KMS-11 (cell line): ENCODE data around the gene COPS3.

Experiments used
- H2AFZ ChIP-seq: fragments of 200-600 bp; sonication (generic); 2 replicates; pipeline ENCODE4 v1.6.1; 2016; ENCODE audit warnings: antibody characterized with exemption, mixed run types, low read depth
- H3K27ac ChIP-seq: fragments of 200-600 bp; sonication (generic); 2 replicates; pipeline ENCODE4 v1.6.1; 2016; ENCODE audit warnings: mild to moderate bottlenecking, mixed run types
- H3K27me3 ChIP-seq: fragments of 200-600 bp; sonication (generic); 2 replicates; pipeline ENCODE4 v1.6.1; 2017; ENCODE audit warnings: mild to moderate bottlenecking, low read depth, mixed run types, moderate library complexity; ENCODE audit not compliant: insufficient read depth
- H3K36me3 ChIP-seq: fragments of 200-600 bp; sonication (generic); 2 replicates; pipeline ENCODE4 v1.6.1; 2017; ENCODE audit warnings: mild to moderate bottlenecking, mixed run types; ENCODE audit not compliant: insufficient read depth
- H3K4me1 ChIP-seq: fragments of 200-600 bp; sonication (generic); 2 replicates; pipeline ENCODE4 v1.6.1; 2016; ENCODE audit warnings: mild to moderate bottlenecking, low read depth, mixed run types; ENCODE audit not compliant: poor library complexity, severe bottlenecking
- H3K4me2 ChIP-seq: fragments of 200-600 bp; sonication (generic); 2 replicates; pipeline ENCODE4 v1.7.0; 2016; ENCODE audit warnings: mild to moderate bottlenecking, mixed run types
- H3K4me3 ChIP-seq: fragments of 200-600 bp; sonication (generic); IDR thresholded peaks from 2 replicates; pipeline ENCODE4 v1.6.1; 2017; ENCODE audit warnings: low read depth, low read length, mixed read lengths; ENCODE audit not compliant: insufficient read depth
- H3K79me2 ChIP-seq: fragments of 200-600 bp; sonication (generic); 2 replicates; pipeline ENCODE4 v1.6.1; 2016; ENCODE audit warnings: low read depth, mixed run types; ENCODE audit not compliant: insufficient read depth
- H3K9ac ChIP-seq: fragments of 200-600 bp; sonication (generic); 2 replicates; pipeline ENCODE4 v1.6.1; 2016; ENCODE audit warnings: mild to moderate bottlenecking, mixed run types
- H4K20me1 ChIP-seq: fragments of 200-600 bp; sonication (generic); 2 replicates; pipeline ENCODE4 v1.6.1; 2016; ENCODE audit warnings: mild to moderate bottlenecking, mixed run types; ENCODE audit not compliant: insufficient read depth
- TF ChIP-seq, protein P1 (sequence below): fragments of 200-600 bp; sonication (generic); conservative IDR thresholded peaks from 2 replicates; pipeline ENCODE4 v1.6.1; 2017; ENCODE audit warnings: low read depth, mild to moderate bottlenecking, antibody characterized with exemption, low read length, moderate library complexity, mixed read lengths

Gene COPS3

GRCh38 chr17:17320911-17321220, 39.8 kb upstream of the COPS3 start:
- no peak overlapping the region for H3K4me2 ChIP-seq
- H3K4me1 ChIP-seq: no peaks in the 10 kb centered on the region
- no peaks in the 10 kb centered on the region for H3K27me3 ChIP-seq
- H2AFZ ChIP-seq: no peak overlapping the region
- no peaks in the 10 kb centered on the region for H3K36me3 ChIP-seq
- H3K4me3 ChIP-seq: no peak overlapping the region
- TF ChIP-seq, protein P1, sequence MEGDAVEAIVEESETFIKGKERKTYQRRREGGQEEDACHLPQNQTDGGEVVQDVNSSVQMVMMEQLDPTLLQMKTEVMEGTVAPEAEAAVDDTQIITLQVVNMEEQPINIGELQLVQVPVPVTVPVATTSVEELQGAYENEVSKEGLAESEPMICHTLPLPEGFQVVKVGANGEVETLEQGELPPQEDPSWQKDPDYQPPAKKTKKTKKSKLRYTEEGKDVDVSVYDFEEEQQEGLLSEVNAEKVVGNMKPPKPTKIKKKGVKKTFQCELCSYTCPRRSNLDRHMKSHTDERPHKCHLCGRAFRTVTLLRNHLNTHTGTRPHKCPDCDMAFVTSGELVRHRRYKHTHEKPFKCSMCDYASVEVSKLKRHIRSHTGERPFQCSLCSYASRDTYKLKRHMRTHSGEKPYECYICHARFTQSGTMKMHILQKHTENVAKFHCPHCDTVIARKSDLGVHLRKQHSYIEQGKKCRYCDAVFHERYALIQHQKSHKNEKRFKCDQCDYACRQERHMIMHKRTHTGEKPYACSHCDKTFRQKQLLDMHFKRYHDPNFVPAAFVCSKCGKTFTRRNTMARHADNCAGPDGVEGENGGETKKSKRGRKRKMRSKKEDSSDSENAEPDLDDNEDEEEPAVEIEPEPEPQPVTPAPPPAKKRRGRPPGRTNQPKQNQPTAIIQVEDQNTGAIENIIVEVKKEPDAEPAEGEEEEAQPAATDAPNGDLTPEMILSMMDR: no peak
- H3K27ac ChIP-seq: no peak overlapping the region
- no peaks in the 10 kb centered on the region for H3K79me2 ChIP-seq
- H4K20me1 ChIP-seq: no peaks in the 10 kb centered on the region
- H3K9ac ChIP-seq: no peak overlapping the region

DNA sequence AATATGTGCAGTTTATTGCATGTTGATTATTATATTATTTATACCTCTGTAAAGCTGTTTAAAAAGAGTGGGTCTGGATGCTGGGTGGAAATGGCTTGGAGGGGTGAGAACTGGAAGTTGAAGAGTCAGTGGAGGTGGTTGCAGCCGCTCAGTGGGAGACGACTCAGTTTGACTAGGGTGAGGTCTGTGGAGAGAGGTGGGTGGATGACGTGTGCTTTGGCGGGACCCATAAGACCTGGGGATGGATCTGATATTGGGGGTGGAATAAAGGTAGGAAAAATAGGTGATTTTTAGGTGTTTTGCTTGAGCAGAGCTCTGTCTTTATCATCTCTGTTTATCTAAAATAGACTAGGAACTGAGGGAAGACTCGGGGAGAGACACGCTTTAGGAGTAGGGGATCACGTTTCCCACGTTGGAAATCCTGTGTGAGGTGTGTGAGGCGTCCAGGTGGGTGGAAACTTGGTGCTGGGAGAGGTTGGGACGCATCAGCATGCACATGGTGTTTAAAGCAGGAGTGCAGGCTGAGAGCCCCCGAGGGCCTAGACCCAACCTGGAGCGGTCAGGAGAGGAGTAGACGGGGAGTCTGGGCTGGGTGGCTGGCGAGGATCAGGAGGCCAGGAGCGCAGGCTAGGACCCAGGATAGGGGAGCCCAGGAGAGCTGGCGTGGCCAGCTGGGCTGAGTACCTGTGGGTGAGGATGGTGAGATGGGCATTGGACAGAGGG, 39.3 kb upstream of the COPS3 start:
- H3K79me2 ChIP-seq: no peaks in the 10 kb centered on the region
- H2AFZ ChIP-seq: no peak overlapping the region
- no peaks in the 10 kb centered on the region for H3K27me3 ChIP-seq
- H3K4me2 ChIP-seq: no peak overlapping the region
- H3K36me3 ChIP-seq: no peaks in the 10 kb centered on the region
- no peak overlapping the region for H3K27ac ChIP-seq
- TF ChIP-seq, protein P1: no peak
- H3K4me3 ChIP-seq: no peak overlapping the region
- no peak overlapping the region for H3K9ac ChIP-seq
- no peaks in the 10 kb centered on the region for H3K4me1 ChIP-seq
- no peaks in the 10 kb centered on the region for H4K20me1 ChIP-seq

DNA sequence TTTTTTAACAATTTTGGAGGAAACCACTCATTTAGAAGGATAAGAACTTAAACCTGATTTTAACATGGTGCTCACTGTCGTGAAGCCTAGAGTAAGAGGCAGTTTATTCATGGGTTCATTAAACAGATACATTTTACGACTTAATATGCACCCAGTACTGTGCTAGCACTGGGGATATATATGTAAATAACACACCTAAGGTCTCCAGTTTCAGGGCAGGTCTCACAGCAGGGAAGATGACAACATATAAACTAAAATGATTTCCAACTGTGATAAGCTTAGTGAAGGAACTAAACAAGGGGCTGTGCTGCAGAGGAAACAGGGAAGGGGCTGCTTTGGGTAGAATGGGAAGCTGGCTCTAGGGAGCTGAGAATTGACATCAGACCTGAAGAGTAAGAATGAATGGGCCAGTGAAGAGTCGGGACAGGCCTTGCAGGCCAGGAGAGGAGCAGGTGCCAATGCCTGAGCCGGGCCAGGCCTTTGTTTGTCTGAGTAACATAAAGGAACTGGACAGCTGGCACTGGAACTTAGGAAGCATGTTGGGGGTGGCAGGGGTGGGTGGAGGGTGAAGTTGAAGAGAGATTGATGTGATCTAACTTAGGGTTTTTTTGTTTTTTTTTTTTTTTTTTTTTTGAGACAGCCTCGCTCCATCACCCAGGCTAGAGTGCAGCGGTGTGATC, 34.2 kb upstream of the COPS3 start:
- Histone ChIP-seq H3K36me3 (no peaks in the 10 kb centered on the region), H3K79me2 (no peaks in the 10 kb centered on the region), H3K4me3 (no peak overlapping the region), H3K27me3 (no peaks in the 10 kb centered on the region), H3K4me2 (no peak overlapping the region), H3K9ac (no peak overlapping the region), H4K20me1 (no peaks in the 10 kb centered on the region), H3K27ac (no peak overlapping the region), H3K4me1 (no peaks in the 10 kb centered on the region), H2AFZ (no peak overlapping the region)
- TF ChIP-seq, protein P1: no peak

DNA sequence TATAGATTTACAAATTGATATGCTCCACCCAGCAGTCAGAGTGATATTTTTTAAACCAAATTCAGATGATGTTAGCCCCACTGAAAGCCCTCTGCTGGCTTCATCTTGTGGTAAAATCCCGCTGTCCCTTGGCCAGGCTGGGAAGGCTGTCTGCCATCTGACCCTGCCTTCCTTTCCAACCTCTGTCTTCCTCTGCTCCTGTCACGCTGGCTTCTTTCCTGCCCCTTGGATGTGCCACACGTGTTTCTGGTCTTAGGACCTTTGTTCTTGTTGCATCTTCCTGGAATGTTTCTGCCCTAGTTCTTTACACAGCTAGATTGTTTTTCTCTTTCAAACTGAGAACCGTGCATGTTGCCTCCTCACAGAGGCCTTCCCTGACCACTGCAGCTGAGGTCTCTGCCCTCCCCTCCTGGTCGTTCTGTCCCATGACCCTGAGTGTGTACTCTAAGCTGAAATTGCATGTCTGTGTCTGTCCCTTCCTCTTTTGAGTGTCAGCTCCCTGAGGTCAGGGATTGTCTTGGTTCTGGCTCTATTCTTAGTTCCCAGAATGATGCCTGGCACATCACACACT, 33.5 kb upstream of the COPS3 start:
- Histone ChIP-seq H3K27ac (no peak overlapping the region), H3K4me2 (no peak overlapping the region), H4K20me1 (no peaks in the 10 kb centered on the region), H3K36me3 (no peaks in the 10 kb centered on the region), H3K4me1 (no peaks in the 10 kb centered on the region), H3K4me3 (no peak overlapping the region), H3K79me2 (no peaks in the 10 kb centered on the region), H3K27me3 (no peaks in the 10 kb centered on the region), H3K9ac (no peak overlapping the region), H2AFZ (no peak overlapping the region)
- TF ChIP-seq, protein P1: no peak
